Calu3 (cell line): Measurements from ENCODE around the gene MCC. TPM values are rescaled to one million over a fixed set of nuclear protein-coding genes. Genes with fewer than 3 reads are reported as not detected.

Experiments
- BruUV-seq: library from RNA; stranded (reverse); fragments of 400-500 nt; replicated peaks from 2 replicates; lab custom pipeline; 2021; lab: Mats Ljungman, UMichigan
- CTCF ChIA-PET: fragments of 300-600 bp; sonication (Branson Sonifier 250); formaldehyde crosslinking; loops from one replicate; lab custom pipeline; 2022; ENCODE audit warnings: antibody characterized with exemption; lab: Charles Lee
- DNase-seq: peaks from one replicate; pipeline ENCODE4 v3.0.0; 2022
- H3K27ac Mint-ChIP-seq: one replicate; pipeline ENCODE4 v1.8.0; 2022; ENCODE audit warnings: mixed read lengths; ENCODE audit not compliant: unreplicated experiment
- H3K27me3 Mint-ChIP-seq: one replicate; pipeline ENCODE4 v1.8.0; 2022; ENCODE audit warnings: mixed read lengths; ENCODE audit not compliant: unreplicated experiment
- H3K36me3 Mint-ChIP-seq: one replicate; pipeline ENCODE4 v1.8.0; 2022; ENCODE audit warnings: mild to moderate bottlenecking, moderate library complexity, mixed read lengths; ENCODE audit not compliant: insufficient read depth, unreplicated experiment
- H3K4me1 Mint-ChIP-seq: one replicate; pipeline ENCODE4 v1.8.0; 2022; ENCODE audit warnings: mild to moderate bottlenecking, low read depth, mixed read lengths; ENCODE audit not compliant: unreplicated experiment
- H3K4me3 Mint-ChIP-seq: one replicate; pipeline ENCODE4 v1.8.0; 2022; ENCODE audit warnings: mild to moderate bottlenecking, low read depth, moderate library complexity, mixed read lengths; ENCODE audit not compliant: unreplicated experiment
- H3K9me3 Mint-ChIP-seq: one replicate; pipeline ENCODE4 v1.8.0; 2022; ENCODE audit warnings: low read depth, mixed read lengths; ENCODE audit not compliant: unreplicated experiment
- intact Hi-C: fragments of 100-400 bp; cut with micrococcal nuclease; formaldehyde crosslinking; loops from one replicate; pipeline ENCODE4 v1.10.0; 2022; ENCODE audit not compliant: unreplicated experiment
- total RNA-seq: library from RNA; stranded (reverse); gene quantifications from 2 replicates; pipeline ENCODE4 v1.2.3, GENCODE V29; 2022
- TF ChIP-seq, protein P1 (sequence below): fragments of 200-600 bp; IDR thresholded peaks from one replicate; pipeline ENCODE4 v1.8.0; 2022; ENCODE audit warnings: antibody characterized with exemption; ENCODE audit not compliant: unreplicated experiment

Gene MCC
- total RNA-seq, 1 experiment from 2014 or later = 2.8 TPM

DNA sequence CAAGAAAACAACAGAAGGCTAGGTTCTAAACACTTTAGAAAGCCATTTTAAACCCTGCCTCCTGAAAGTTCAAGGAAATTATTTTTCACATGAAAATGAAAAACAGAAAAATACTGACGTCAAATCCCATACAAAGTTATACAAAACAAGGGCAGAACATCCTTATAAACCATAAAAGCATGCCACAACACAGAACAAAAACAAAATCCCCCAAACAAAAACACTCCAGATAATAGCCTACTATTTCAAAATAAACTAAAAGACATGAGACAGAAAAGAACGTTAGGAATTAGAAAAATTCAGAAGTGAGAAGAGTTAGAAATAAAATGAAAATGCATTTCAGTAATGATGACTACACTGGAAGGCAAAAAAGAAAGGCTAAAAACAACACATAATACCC, 338.0 kb downstream of the MCC start:
- Mint-ChIP-seq H3K27me3 (no peaks in the 10 kb centered on the region), H3K36me3 (no peaks in the 10 kb centered on the region), H3K4me3 (no peak overlapping the region), H3K9me3 (no peaks in the 10 kb centered on the region), H3K4me1 (no peaks in the 10 kb centered on the region), H3K27ac (no peak overlapping the region)
- CTCF ChIA-PET = no interaction called here
- intact Hi-C loops = no loop called here
- DNase-seq = no peak
- TF ChIP-seq, protein P1, sequence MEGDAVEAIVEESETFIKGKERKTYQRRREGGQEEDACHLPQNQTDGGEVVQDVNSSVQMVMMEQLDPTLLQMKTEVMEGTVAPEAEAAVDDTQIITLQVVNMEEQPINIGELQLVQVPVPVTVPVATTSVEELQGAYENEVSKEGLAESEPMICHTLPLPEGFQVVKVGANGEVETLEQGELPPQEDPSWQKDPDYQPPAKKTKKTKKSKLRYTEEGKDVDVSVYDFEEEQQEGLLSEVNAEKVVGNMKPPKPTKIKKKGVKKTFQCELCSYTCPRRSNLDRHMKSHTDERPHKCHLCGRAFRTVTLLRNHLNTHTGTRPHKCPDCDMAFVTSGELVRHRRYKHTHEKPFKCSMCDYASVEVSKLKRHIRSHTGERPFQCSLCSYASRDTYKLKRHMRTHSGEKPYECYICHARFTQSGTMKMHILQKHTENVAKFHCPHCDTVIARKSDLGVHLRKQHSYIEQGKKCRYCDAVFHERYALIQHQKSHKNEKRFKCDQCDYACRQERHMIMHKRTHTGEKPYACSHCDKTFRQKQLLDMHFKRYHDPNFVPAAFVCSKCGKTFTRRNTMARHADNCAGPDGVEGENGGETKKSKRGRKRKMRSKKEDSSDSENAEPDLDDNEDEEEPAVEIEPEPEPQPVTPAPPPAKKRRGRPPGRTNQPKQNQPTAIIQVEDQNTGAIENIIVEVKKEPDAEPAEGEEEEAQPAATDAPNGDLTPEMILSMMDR = no peak
- no TSS peak for BruUV-seq

DNA sequence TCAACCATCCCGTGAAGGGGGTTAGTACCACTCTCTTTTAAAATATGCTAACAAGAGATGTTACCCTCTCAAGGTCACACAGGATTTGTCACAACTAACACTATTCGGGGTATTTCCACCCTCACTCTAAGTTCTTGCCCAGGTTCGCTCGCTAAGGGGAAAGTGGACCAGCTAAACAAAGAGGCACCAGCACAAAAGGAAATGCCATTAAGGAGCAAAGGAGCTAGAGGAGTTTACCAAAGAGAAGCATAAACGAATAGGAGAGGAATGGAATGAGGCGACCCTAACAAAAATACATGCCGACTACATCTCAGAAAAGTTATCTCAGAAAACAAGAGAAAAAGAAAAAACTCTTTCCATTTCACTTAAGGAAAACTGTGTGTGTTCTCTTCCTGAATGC, 340.7 kb downstream of the MCC start:
- CTCF ChIA-PET = no interaction called here
- no peaks in the 10 kb centered on the region for H3K36me3 Mint-ChIP-seq
- TF ChIP-seq, protein P1 = no peak
- DNase-seq = no peak
- no peak overlapping the region for H3K27ac Mint-ChIP-seq
- H3K9me3 Mint-ChIP-seq = no peaks in the 10 kb centered on the region
- H3K4me3 Mint-ChIP-seq = no peak overlapping the region
- no TSS peak for BruUV-seq
- intact Hi-C loops = no loop called here
- H3K4me1 Mint-ChIP-seq = no peaks in the 10 kb centered on the region
- no peaks in the 10 kb centered on the region for H3K27me3 Mint-ChIP-seq

- H3K4me3 Mint-ChIP-seq = no peak overlapping the region
- BruUV-seq = no TSS peak
- CTCF ChIA-PET = no interaction called here
- intact Hi-C loops = no loop called here
- H3K27ac Mint-ChIP-seq = no peak overlapping the region
- TF ChIP-seq, protein P1 = no peak
- no peaks in the 10 kb centered on the region for H3K27me3 Mint-ChIP-seq
- no peaks in the 10 kb centered on the region for H3K36me3 Mint-ChIP-seq
- no peak for DNase-seq
- H3K9me3 Mint-ChIP-seq = no peaks in the 10 kb centered on the region
- H3K4me1 Mint-ChIP-seq = no peaks in the 10 kb centered on the region
Observed at GRCh38 chr5:113147101-113147508, 341.1 kb downstream of the MCC start.

GRCh38 chr5:113145757-113146387, 342.4 kb downstream of the MCC start:
- Mint-ChIP-seq H3K4me1 (no peaks in the 10 kb centered on the region), H3K4me3 (no peak overlapping the region), H3K27ac (no peak overlapping the region), H3K27me3 (no peaks in the 10 kb centered on the region), H3K36me3 (no peaks in the 10 kb centered on the region), H3K9me3 (no peaks in the 10 kb centered on the region)
- no peak for DNase-seq
- CTCF ChIA-PET = interaction anchor here (0.6 to 1.0 kb wide), 2 partner anchors 11 to 882 kb away, joined by 4 to 6 read pairs; no protein-coding TSS in a partner anchor
- TF ChIP-seq, protein P1 = no peak
- intact Hi-C loops = no loop called here
- no TSS peak for BruUV-seq
